Transverse colon (tissue), 4 donors: ENCODE results near the gene NEO1. TPM values are rescaled to one million over a fixed set of nuclear protein-coding genes. Genes with fewer than 3 reads are reported as not detected.

ENCODE experiments used
- DNase-seq: peaks from one replicate; pipeline ENCODE4 v3.0.0-alpha.2; 2019
- H3K27ac ChIP-seq, 4 donors: fragments of 200-600 bp; sonication (generic); 2 replicates each; pipeline ENCODE4 v1.5.1; 2016 to 2018; ENCODE audit warnings: inconsistent platforms in 4 of 4
- H3K27me3 ChIP-seq: fragments of 200-600 bp; sonication (generic); 2 replicates; pipeline ENCODE4 v1.5.1; 2017; ENCODE audit warnings: inconsistent platforms
- H3K36me3 ChIP-seq, 4 donors: fragments of 200-600 bp; sonication (generic); 2 replicates each; pipeline ENCODE4 v1.5.1; 2017 to 2019; ENCODE audit warnings: inconsistent platforms in 4 of 4
- H3K4me1 ChIP-seq, 4 donors: fragments of 200-600 bp; sonication (generic); 2 replicates each; pipeline ENCODE4 v1.5.1; 2017 to 2020; ENCODE audit warnings: inconsistent platforms in 4 of 4
- H3K4me3 ChIP-seq, 4 donors: fragments of 200-600 bp; sonication (generic); 1 replicate in 1 of 4; 2 replicates in 3 of 4; pipeline versions ENCODE4 v1.5.1 to v1.6.1; 2017 to 2019; ENCODE audit warnings: inconsistent platforms in 4 of 4
- H3K9me3 ChIP-seq, 2 donors: fragments of 200-600 bp; sonication (generic); 2 replicates each; pipeline ENCODE4 v1.5.1; 2017 to 2019; ENCODE audit warnings: inconsistent platforms in 2 of 2
- EP300 ChIP-seq: sonication (generic); formaldehyde crosslinking; IDR thresholded peaks from one replicate; pipeline ENCODE4 v1.6.1; 2017; ENCODE audit warnings: antibody characterized with exemption, low read depth
- POLR2A ChIP-seq: fragments of 450-650 bp; IDR thresholded peaks from one replicate; pipeline ENCODE4 v1.6.1; 2016; ENCODE audit warnings: antibody characterized with exemption, mild to moderate bottlenecking, moderate library complexity
- POLR2AphosphoS5 ChIP-seq, 3 donors: sonication (generic); formaldehyde crosslinking; IDR thresholded peaks; one replicate each; pipeline ENCODE4 v1.6.1; 2016; ENCODE audit warnings: antibody characterized with exemption in 3 of 3
- WGBS, 2 donors: methylation state at CpG; one replicate each; pipeline ENCODE4 v1.1.5; 2018; ENCODE audit warnings: low coverage in 1 of 2; 5-methylcytosine and 5-hydroxymethylcytosine counted together
- in situ Hi-C, 4 donors: fragments of 200-750 bp; cut with MboI; loops; one replicate each; pipeline versions ENCODE4 v1.15.0 to v1.15.1; 2017; ENCODE audit warnings: low sequenced_read_pairs in 3 of 4, low pct_ligation_motif_present in 1 of 4, low pct_unique_long_range_greater_than_20kb in 1 of 4
- intact Hi-C: fragments of 100-400 bp; cut with DNase I; formaldehyde crosslinking; loops from one replicate; pipeline ENCODE4 v1.15.1; 2023; ENCODE audit warnings: low total_unique reads
- total RNA-seq, 4 donors: library from RNA; depleted of rRNA; stranded (reverse); fragments of >200 nt; gene quantifications; one replicate each; pipeline ENCODE4 v1.1.0, GENCODE V29; 2016
- TF ChIP-seq, protein P1 (sequence below), 5 experiments: fragments of 200-600 bp in 3 of 5; fragments of 450-650 bp in 2 of 5; sonication (generic) in 3 of 5; IDR thresholded peaks; 1 replicate in 2 of 5; 2 replicates in 3 of 5; pipeline ENCODE4 v1.5.1; 2016 to 2017; ENCODE audit warnings: antibody characterized with exemption in 5 of 5, inconsistent platforms in 3 of 5, mild to moderate bottlenecking in 2 of 5, moderate library complexity in 1 of 5

NEO1 gene
- total RNA-seq, 4 donors from 2014 or later: 100 to 188 (median 135) TPM

DNA sequence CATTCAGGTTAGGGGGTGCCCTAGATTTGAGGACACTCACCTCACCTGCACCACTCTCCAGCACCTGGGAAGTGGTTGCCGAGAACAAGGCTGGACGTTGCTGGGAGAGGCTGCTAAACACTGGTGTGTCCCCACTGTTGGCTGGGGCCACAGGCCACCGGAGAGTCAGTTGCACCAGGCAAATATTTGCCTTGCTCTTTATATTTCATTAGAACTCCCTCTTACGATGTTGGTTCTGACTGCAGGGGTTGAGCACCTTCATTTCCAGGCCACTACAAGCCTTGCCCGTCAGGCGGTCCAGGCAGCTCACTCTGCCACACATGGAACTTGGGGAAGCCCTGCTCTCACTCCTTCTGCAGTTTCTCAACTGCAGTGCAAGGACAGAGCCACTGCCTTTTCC is 285.8 kb downstream of the NEO1 start:
- H3K4me1 ChIP-seq: no peaks in the 10 kb centered on the region
- H3K9me3 ChIP-seq: no peaks in the 10 kb centered on the region
- no peak overlapping the region for H3K27ac ChIP-seq
- no peaks in the 10 kb centered on the region for H3K36me3 ChIP-seq
- intact Hi-C loops: no loop called here
- DNase-seq: no peak
- H3K4me3 ChIP-seq: no peak overlapping the region
- 79% methylated on average over 6 of the region's 6 CpGs; no CpG with 5 or more reads in 1 of the 2 donors for WGBS, 2 donors
- H3K27me3 ChIP-seq: no peaks in the 10 kb centered on the region
- in situ Hi-C loops: no loop called here
- no peak for TF ChIP-seq EP300
- no peak for TF ChIP-seq POLR2AphosphoS5 (IDR thresholded peaks at IDR 0.05)
- TF ChIP-seq, protein P1, sequence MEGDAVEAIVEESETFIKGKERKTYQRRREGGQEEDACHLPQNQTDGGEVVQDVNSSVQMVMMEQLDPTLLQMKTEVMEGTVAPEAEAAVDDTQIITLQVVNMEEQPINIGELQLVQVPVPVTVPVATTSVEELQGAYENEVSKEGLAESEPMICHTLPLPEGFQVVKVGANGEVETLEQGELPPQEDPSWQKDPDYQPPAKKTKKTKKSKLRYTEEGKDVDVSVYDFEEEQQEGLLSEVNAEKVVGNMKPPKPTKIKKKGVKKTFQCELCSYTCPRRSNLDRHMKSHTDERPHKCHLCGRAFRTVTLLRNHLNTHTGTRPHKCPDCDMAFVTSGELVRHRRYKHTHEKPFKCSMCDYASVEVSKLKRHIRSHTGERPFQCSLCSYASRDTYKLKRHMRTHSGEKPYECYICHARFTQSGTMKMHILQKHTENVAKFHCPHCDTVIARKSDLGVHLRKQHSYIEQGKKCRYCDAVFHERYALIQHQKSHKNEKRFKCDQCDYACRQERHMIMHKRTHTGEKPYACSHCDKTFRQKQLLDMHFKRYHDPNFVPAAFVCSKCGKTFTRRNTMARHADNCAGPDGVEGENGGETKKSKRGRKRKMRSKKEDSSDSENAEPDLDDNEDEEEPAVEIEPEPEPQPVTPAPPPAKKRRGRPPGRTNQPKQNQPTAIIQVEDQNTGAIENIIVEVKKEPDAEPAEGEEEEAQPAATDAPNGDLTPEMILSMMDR (IDR thresholded peaks at IDR 0.05): no peak
- no peak for TF ChIP-seq POLR2A

DNA sequence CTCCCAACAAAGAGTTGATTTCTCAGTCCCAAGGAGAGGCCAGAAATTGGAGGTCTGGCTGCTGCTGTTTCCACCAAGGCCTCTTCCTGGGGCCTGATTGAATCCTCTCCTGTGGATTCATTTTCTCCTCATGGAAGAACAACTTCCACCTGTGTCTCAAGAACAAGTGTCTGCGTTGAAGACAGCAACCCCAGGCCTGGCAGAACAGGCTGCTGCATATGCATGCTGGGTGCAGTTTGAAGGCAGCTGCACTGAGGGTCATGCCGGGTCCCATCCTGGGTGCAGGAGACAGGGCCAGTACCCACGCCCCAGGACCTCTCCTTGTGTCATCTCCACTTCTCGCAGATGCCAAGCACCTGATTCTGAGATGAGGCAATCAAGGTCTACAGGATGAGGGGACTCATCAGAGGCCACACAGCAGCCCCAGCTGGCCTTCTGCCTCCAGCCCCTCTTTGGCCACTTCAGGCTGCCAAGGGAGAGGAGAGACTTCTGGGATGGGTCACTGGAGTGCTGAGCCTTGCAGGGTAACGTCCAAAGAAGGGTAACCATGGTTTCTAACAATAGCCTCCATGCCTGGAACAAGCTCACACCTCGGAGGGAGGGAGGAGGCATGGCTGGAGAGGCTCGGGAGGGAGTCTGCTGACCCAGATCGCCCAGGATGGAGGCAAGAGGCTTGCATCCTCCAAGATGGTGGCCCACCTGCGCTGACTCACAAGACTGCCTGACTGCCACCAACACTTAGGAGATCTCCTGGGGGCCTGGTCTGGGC is 286.5 kb downstream of the NEO1 start:
- 74% methylated on average over 9 of the region's 9 CpGs; no CpG with 5 or more reads in 1 of the 2 donors for WGBS, 2 donors
- TF ChIP-seq POLR2A (no peak), EP300 (no peak), POLR2AphosphoS5 (IDR thresholded peaks at IDR 0.05) (no peak)
- TF ChIP-seq, protein P1 (IDR thresholded peaks at IDR 0.05): no peak
- Histone ChIP-seq H3K27me3 (no peaks in the 10 kb centered on the region), H3K9me3 (no peaks in the 10 kb centered on the region), H3K27ac (no peak overlapping the region), H3K4me3 (no peak overlapping the region), H3K36me3 (no peaks in the 10 kb centered on the region), H3K4me1 (no peaks in the 10 kb centered on the region)
- intact Hi-C loops: no loop called here
- no peak for DNase-seq
- in situ Hi-C loops: no loop called here

DNA sequence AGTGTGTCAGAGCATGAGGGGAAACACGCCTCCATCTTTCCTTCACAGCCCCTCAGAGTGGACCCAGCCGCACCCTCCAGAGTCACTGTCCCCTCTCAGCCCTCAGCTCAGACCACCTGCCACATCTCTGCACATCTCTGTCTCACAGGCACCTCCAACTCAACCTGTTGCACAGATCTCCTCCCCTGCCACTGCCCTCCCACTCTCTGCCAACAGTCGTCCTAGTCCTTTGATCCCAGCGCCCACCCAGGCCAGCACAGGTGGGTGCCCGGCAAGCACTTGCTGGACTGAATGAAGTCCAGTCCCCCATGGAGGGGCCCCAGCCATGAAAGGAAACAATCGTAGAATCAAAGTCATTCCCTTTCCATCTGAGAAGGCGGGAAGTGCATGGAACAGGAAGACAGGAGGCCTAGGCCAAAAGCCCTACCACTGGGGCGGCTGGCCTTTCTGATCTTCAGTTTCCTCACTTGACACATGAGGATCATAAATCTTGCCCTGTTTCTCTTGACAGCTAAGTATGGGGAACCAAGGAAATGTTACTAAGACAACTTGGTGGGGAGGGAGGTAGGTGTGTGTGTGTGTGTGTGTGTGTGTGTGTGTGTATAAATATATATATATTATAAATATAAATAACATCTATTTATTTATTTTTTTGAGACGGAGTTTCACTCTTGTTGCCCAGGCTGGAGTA is 288.4 kb downstream of the NEO1 start:
- intact Hi-C loops (no loop called here), in situ Hi-C loops (no loop called here)
- Histone ChIP-seq H3K27me3 (no peaks in the 10 kb centered on the region), H3K4me3 (no peak overlapping the region), H3K9me3 (no peaks in the 10 kb centered on the region), H3K4me1 (no peaks in the 10 kb centered on the region), H3K27ac (no peak overlapping the region), H3K36me3 (no peaks in the 10 kb centered on the region)
- WGBS, 2 donors: 84% methylated on average over 9 of the region's 9 CpGs; no CpG with 5 or more reads in 1 of the 2 donors
- no peak for DNase-seq
- TF ChIP-seq, protein P1 (IDR thresholded peaks at IDR 0.05): no peak
- TF ChIP-seq POLR2AphosphoS5 (IDR thresholded peaks at IDR 0.05): no peak
- TF ChIP-seq POLR2A: no peak
- TF ChIP-seq EP300: no peak

DNA sequence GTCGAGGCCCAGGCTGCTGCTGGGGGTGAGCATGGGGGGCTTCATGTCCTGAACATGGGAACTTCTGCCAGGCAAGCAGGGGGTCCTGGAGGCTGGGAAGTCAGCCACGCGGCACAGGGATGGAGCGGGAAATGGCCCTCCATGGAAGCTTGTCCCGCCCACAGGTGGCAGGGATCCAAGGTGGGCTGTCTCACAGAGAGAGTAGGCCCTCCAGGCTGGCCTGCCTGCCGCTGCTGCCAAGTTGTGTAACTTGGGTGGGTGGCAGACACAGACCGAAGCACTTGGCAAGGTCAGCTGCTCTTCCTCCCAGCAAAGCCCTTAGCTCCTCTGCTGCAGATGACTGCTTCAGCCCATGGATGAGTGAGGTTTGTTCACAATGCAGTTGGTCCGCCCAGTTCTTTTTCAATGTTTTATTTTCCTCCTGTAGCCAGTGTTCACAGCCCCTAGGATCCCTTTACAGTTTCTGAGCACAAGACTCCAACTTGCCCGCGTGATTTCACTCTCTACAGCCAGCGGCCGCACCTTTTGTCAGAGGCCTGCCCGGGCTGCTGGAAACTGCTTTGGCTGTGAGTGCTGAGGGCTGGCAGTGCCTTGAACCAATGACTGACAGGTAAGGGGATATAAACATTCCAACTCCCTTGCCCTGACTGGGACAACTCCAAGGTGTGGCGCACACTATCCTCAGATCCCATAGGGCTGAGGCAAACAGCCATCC is 289.8 kb downstream of the NEO1 start:
- TF ChIP-seq POLR2A: no peak
- TF ChIP-seq EP300: no peak
- no peak for TF ChIP-seq POLR2AphosphoS5 (IDR thresholded peaks at IDR 0.05)
- TF ChIP-seq, protein P1 (IDR thresholded peaks at IDR 0.05): no peak
- no peak overlapping the region for H3K4me3 ChIP-seq
- intact Hi-C loops (no loop called here), in situ Hi-C loops (no loop called here)
- no peaks in the 10 kb centered on the region for H3K9me3 ChIP-seq
- WGBS, 2 donors: 75 to 96% methylated on average over 5 to 14 of the region's 14 CpGs
- H3K27me3 ChIP-seq: peaks cover 8% of the 10 kb centered on the region
- no peak overlapping the region for H3K27ac ChIP-seq
- no peaks in the 10 kb centered on the region for H3K36me3 ChIP-seq
- no peak for DNase-seq
- no peaks in the 10 kb centered on the region for H3K4me1 ChIP-seq
